A549 (cell line): ENCODE measurements around the gene HSPB1. TPM values are rescaled to one million over a fixed set of nuclear protein-coding genes. Genes with fewer than 3 reads are reported as not detected.

ENCODE experiments used
- ATAC-seq, 2 experiments: fragments of 200-7000 bp in 1 of 2; fragments of >200 bp in 1 of 2; cut with Nextera tagmentation in 1 of 2; cut with Tn5 transposase in 1 of 2; 3 replicates each; pipeline versions ENCODE4 v1.8.0 to v1.9.1; 2018 to 2020; ENCODE audit warnings: mild to moderate bottlenecking in 1 of 2, moderate library complexity in 1 of 2
- CTCF ChIA-PET: fragments of 300-600 bp; sonication (Branson Sonifier 250); formaldehyde crosslinking; extraction: SDS; loops from one replicate; lab custom pipeline; 2021; ENCODE audit warnings: antibody characterized with exemption, inconsistent platforms; lab: Yijun Ruan, JAX
- POLR2A ChIA-PET: fragments of 350-600 bp; formaldehyde crosslinking; extraction: SDS; loops from one replicate; lab custom pipeline; 2021; ENCODE audit warnings: antibody characterized with exemption, inconsistent platforms; lab: Yijun Ruan, JAX
- DNase-seq, 2 experiments: peaks; one replicate each; pipeline versions ENCODE4 v3.0.0 to v3.0.0-alpha.2; 2011 to 2016; ENCODE audit warnings: low read depth in 1 of 2, low spot score in 1 of 2
- FAIRE-seq: peaks from 2 replicates; lab custom pipeline; 2011; peaks lifted over from hg19 to GRCh38; lab: Jason Lieb, UNC
- H3K27ac ChIP-seq, 2 experiments: fragments of >200 bp; sonication (Bioruptor Twin); formaldehyde crosslinking; 3 replicates each; pipeline ENCODE4 v1.5.1; 2016 to 2017
- H3K4me1 ChIP-seq: fragments of >200 bp; sonication (Bioruptor Twin); formaldehyde crosslinking; 3 replicates; pipeline ENCODE4 v1.6.1; 2016
- H3K4me2 ChIP-seq: fragments of >200 bp; sonication (Bioruptor Twin); formaldehyde crosslinking; 3 replicates; pipeline ENCODE4 v1.6.1; 2016
- H3K4me3 ChIP-seq: fragments of >200 bp; sonication (Bioruptor Twin); formaldehyde crosslinking; 3 replicates; pipeline ENCODE4 v1.5.1; 2016
- H3K9me3 ChIP-seq: fragments of >200 bp; sonication (Bioruptor Twin); formaldehyde crosslinking; 3 replicates; pipeline ENCODE4 v1.6.1; 2016
- BCL3 ChIP-seq: fragments of >200 bp; sonication (Bioruptor Twin); formaldehyde crosslinking; IDR thresholded peaks from 3 replicates; pipeline ENCODE4 v1.6.1; 2016
- CBX8 ChIP-seq: fragments of 200-600 bp; sonication (generic); IDR thresholded peaks from 2 replicates; pipeline ENCODE4 v1.6.1; 2016
- CEBPB ChIP-seq, 2 experiments: fragments of >200 bp in 1 of 2; sonication (Bioruptor Twin) in 1 of 2; formaldehyde crosslinking in 1 of 2; IDR thresholded peaks; 2 replicates each; pipeline ENCODE4 v1.6.1; 2012 to 2016
- CHD2 ChIP-seq: fragments of 150-350 bp; IDR thresholded peaks from 2 replicates; pipeline ENCODE4 v1.6.1; 2014; ENCODE audit warnings: low read length; ENCODE audit not compliant: partially characterized antibody
- E2F6 ChIP-seq: IDR thresholded peaks from 2 replicates; pipeline ENCODE4 v1.6.1; 2012; ENCODE audit warnings: low read depth, borderline replicate concordance
- EHF ChIP-seq: fragments of 250-450 bp; sonication (Bioruptor Pico); IDR thresholded peaks from 2 replicates; pipeline ENCODE4 v1.5.0; 2020; ENCODE audit warnings: mild to moderate bottlenecking
- EHMT2 ChIP-seq: fragments of 200-600 bp; sonication (generic); IDR thresholded peaks from 2 replicates; pipeline ENCODE4 v1.6.1; 2016; ENCODE audit warnings: antibody characterized with exemption, low read depth, mild to moderate bottlenecking, moderate library complexity
- ELK1 ChIP-seq: fragments of 150-350 bp; IDR thresholded peaks from 2 replicates; pipeline ENCODE4 v1.6.1; 2014; ENCODE audit warnings: low read depth, mild to moderate bottlenecking, low read length
- ESRRA ChIP-seq: fragments of 150-350 bp; IDR thresholded peaks from 2 replicates; pipeline ENCODE4 v1.6.1; 2014; ENCODE audit warnings: mild to moderate bottlenecking, low read length, borderline replicate concordance
- FOXS1 ChIP-seq: fragments of 250-450 bp; sonication (Bioruptor Pico); IDR thresholded peaks from 2 replicates; pipeline ENCODE4 v1.5.0; 2020; ENCODE audit warnings: mild to moderate bottlenecking, moderate library complexity
- JUN ChIP-seq, 2 experiments: fragments of >200 bp; sonication (Bioruptor Twin); formaldehyde crosslinking; IDR thresholded peaks; 2 replicates in 1 of 2; 3 replicates in 1 of 2; pipeline ENCODE4 v1.6.1; 2016 to 2017
- NPAS2 ChIP-seq: fragments of 250-450 bp; sonication (Bioruptor Pico); IDR thresholded peaks from 2 replicates; pipeline ENCODE4 v1.8.0; 2022; ENCODE audit warnings: mild to moderate bottlenecking, moderate library complexity, borderline replicate concordance
- RNF2 ChIP-seq: fragments of 200-600 bp; sonication (generic); IDR thresholded peaks from 2 replicates; pipeline ENCODE4 v1.6.1; 2016; ENCODE audit warnings: low read depth, mild to moderate bottlenecking, antibody characterized with exemption, moderate library complexity, borderline replicate concordance
- SMC3 ChIP-seq: fragments of >200 bp; sonication (Bioruptor Twin); formaldehyde crosslinking; IDR thresholded peaks from 3 replicates; pipeline ENCODE4 v1.6.1; 2018; ENCODE audit warnings: inconsistent platforms
- TFCP2L1 ChIP-seq: fragments of 250-450 bp; sonication (Bioruptor Pico); IDR thresholded peaks from 2 replicates; pipeline ENCODE4 v1.5.0; 2021; ENCODE audit warnings: mild to moderate bottlenecking
- USF2 ChIP-seq: fragments of 450-650 bp; IDR thresholded peaks from 2 replicates; pipeline ENCODE4 v1.6.1; 2014; ENCODE audit warnings: antibody characterized with exemption
- WGBS: methylation state at CpG from one replicate; pipeline ENCODE4 v1.1.6; 2017; ENCODE audit errors: missing lambda C conversion rate; 5-methylcytosine and 5-hydroxymethylcytosine counted together
- polyA plus RNA-seq, 4 experiments: library from polyadenylated mRNA; depleted of rRNA in 3 of 4; stranded (reverse); fragments of >200 nt; fragmentation: RNase III in 1 of 4; extraction: RNeasy Plus Mini Kit Qiagen cat#74134 plus additional on column Dnase treatment in 1 of 4; gene quantifications; 2 replicates in 3 of 4; 3 replicates in 1 of 4; pipeline ENCODE4 v1.2.3, GENCODE V29; 2011 to 2017
- TF ChIP-seq, protein P1 (sequence below): fragments of 250-450 bp; sonication (Bioruptor Pico); IDR thresholded peaks from 2 replicates; pipeline ENCODE4 v1.5.0; 2020; ENCODE audit warnings: low read depth, mild to moderate bottlenecking, moderate library complexity
- TF ChIP-seq, protein P2 (sequence below): IDR thresholded peaks from 2 replicates; pipeline ENCODE4 v1.6.1; 2012

The HSPB1 gene
- polyA plus RNA-seq, 2 of the 4 experiments (the other 2 are of a cell fraction) = 209 to 620 TPM

GRCh38 chr7:76301000-76301399 lies 1.5 kb upstream of the HSPB1 start:
- WGBS = 89% methylated on average over 3 of the region's 3 CpGs
- ChIA-PET CTCF (interaction anchor here (27.1 to 32.9 kb wide), 2 partner anchors 8 to 12 kb away, joined by 764 read pairs; partner anchors contain the start of gene HSPB1), POLR2A (no interaction called here)
- FAIRE-seq = no peak
- DNase-seq = no peak
- peaks cover 58% of the 10 kb centered on the region for H3K4me1 ChIP-seq
- no peak for ATAC-seq
- peak overlapping the region; percentile 71 to 96; a peak in 5 of 6 replicates for H3K27ac ChIP-seq
- TF ChIP-seq ELK1 (no peak), FOXS1 (CRISPR knock-in tag) (no peak), SMC3 (no peak), USF2 (no peak), CEBPB (IDR thresholded peaks at IDR 0.05) (no peak), NPAS2 (CRISPR knock-in tag) (no peak), EHMT2 (no peak), BCL3 (no peak), RNF2 (no peak), EHF (no peak)
- TF ChIP-seq, protein P1, sequence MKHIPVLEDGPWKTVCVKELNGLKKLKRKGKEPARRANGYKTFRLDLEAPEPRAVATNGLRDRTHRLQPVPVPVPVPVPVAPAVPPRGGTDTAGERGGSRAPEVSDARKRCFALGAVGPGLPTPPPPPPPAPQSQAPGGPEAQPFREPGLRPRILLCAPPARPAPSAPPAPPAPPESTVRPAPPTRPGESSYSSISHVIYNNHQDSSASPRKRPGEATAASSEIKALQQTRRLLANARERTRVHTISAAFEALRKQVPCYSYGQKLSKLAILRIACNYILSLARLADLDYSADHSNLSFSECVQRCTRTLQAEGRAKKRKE (CRISPR knock-in tag) = no peak
- no peak overlapping the region for H3K4me2 ChIP-seq
- no peak overlapping the region for H3K4me3 ChIP-seq
- no peaks in the 10 kb centered on the region for H3K9me3 ChIP-seq

DNA sequence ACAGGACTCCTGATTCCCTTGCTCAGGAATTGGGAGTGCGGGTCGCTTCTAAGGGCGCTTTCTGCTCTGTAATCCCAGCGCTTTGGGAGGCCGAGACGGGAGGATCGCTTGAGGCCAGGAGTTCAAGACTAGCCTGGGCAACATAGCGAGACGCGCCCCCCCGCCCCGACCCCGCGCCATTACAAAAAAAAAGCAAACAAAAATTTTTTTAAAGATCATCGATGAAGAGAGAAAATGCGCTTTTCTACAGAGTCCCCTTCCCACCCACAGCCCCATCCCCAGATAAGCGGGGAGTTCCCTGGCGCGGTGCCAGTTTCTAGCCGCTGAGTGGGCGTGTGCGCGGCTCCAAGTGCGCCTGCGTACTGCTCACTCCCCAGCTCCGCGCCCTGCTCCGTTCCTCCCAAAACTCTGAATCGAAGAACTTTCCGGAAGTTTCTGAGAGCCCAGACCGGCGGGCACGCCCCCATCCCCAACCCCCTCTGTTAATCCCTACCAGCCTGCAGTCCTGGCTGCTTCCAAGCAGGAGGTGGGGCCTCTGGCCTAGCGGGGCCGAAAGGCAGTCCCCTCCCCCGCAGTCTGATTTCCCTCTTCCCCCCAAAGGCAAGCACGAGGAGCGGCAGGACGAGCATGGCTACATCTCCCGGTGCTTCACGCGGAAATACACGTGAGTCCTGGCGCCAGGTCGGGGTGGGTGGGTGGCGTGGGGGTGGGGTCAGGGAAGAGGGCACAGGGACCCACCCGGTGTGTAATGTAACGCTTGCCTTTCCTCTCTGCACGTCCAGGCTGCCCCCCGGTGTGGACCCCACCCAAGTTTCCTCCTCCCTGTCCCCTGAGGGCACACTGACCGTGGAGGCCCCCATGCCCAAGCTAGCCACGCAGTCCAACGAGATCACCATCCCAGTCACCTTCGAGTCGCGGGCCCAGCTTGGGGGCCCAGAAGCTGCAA lies 1.0 kb downstream of the HSPB1 start:
- DNase-seq = peak; percentile 86 to 93

More for the DNA sequence above, 1.0 kb downstream of the HSPB1 start:
- peak overlapping the region; percentile 91 for H3K4me3 ChIP-seq
- H3K27ac ChIP-seq = peak overlapping the region; percentile 96
- H3K4me2 ChIP-seq = peak overlapping the region; percentile 87
- TF ChIP-seq, protein P2, sequence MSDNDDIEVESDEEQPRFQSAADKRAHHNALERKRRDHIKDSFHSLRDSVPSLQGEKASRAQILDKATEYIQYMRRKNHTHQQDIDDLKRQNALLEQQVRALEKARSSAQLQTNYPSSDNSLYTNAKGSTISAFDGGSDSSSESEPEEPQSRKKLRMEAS = peak; percentile 87
- TF ChIP-seq CHD2 = peak; percentile 14
- TF ChIP-seq E2F6 = peak; percentile 89
- TF ChIP-seq TFCP2L1 (CRISPR knock-in tag) = no peak
- TF ChIP-seq ESRRA = 0 out of 2 replicates have a peak, but pooled peaks have one; percentile 19
- no peak for TF ChIP-seq CBX8
- TF ChIP-seq JUN (IDR thresholded peaks at IDR 0.05) = peak in 1 of 2 experiments; percentile 62; a peak in 2 of 5 replicates
- no peaks in the 10 kb centered on the region for H3K9me3 ChIP-seq
- FAIRE-seq = no peak
- WGBS = 4% methylated on average over 46 of the region's 56 CpGs
- POLR2A ChIA-PET = interaction anchor here (1.0 to 1.6 kb wide), 5 partner anchors 9 to 137 kb away, joined by 3 to 18 read pairs (median 7); no protein-coding TSS in a partner anchor
- peaks cover 61% of the 10 kb centered on the region for H3K4me1 ChIP-seq
- ATAC-seq = peak; percentile 57 to 74
- CTCF ChIA-PET = interaction anchor here (1.0 to 32.9 kb wide), 4 partner anchors 9 to 126 kb away, joined by 3 to 764 read pairs (median 412); partner anchors contain the start of gene HSPB1
